Tibial nerve (tissue), 4 donors: ENCODE results near the gene CROCC2. TPM values are rescaled to one million over a fixed set of nuclear protein-coding genes. Genes with fewer than 3 reads are reported as not detected.

ENCODE experiments used
- DNase-seq, 2 donors: peaks; one replicate each; pipeline ENCODE4 v3.0.0-alpha.2; 2019; ENCODE audit warnings: low spot score in 2 of 2
- H3K27ac ChIP-seq, 4 donors: fragments of 200-600 bp; sonication (generic) in 3 of 4; one replicate each; pipeline ENCODE4 v1.5.1; 2017 to 2019; ENCODE audit warnings: mild to moderate bottlenecking in 1 of 4
- H3K27me3 ChIP-seq, 2 donors: fragments of 200-600 bp; sonication (generic) in 1 of 2; one replicate each; pipeline versions ENCODE4 v1.5.1 to v1.6.0; 2017 to 2019
- H3K36me3 ChIP-seq, 3 donors: fragments of 200-600 bp; sonication (generic); one replicate each; pipeline ENCODE4 v1.5.1; 2018 to 2019
- H3K4me1 ChIP-seq, 4 donors: fragments of 200-600 bp; sonication (generic) in 3 of 4; one replicate each; pipeline ENCODE4 v1.5.1; 2017 to 2019
- H3K4me3 ChIP-seq, 4 donors: fragments of 200-600 bp; sonication (generic) in 3 of 4; one replicate each; pipeline ENCODE4 v1.5.1; 2017 to 2019; ENCODE audit warnings: mild to moderate bottlenecking in 1 of 4, moderate library complexity in 1 of 4
- H3K9me3 ChIP-seq, 4 donors: fragments of 200-600 bp; sonication (generic) in 3 of 4; one replicate each; pipeline ENCODE4 v1.5.1; 2017 to 2019
- EP300 ChIP-seq, 2 donors: sonication (generic); formaldehyde crosslinking; IDR thresholded peaks; one replicate each; pipeline ENCODE4 v1.6.1; 2017; ENCODE audit warnings: antibody characterized with exemption in 2 of 2, mild to moderate bottlenecking in 1 of 2
- POLR2A ChIP-seq, 2 donors: fragments of 450-650 bp; IDR thresholded peaks; one replicate each; pipeline ENCODE4 v1.6.1; 2017; ENCODE audit warnings: antibody characterized with exemption in 2 of 2, mild to moderate bottlenecking in 2 of 2, moderate library complexity in 2 of 2
- WGBS, 2 donors: methylation state at CpG; one replicate each; pipeline ENCODE4 v1.1.5; 2018; 5-methylcytosine and 5-hydroxymethylcytosine counted together
- total RNA-seq, 4 donors: library from RNA; depleted of rRNA; stranded (reverse); fragments of >200 nt; gene quantifications; one replicate each; pipeline ENCODE4 v1.1.0, GENCODE V29; 2016
- TF ChIP-seq, protein P1 (sequence below), 5 experiments: fragments of 200-600 bp in 3 of 5; fragments of 450-650 bp in 2 of 5; sonication (generic) in 3 of 5; IDR thresholded peaks; one replicate each; pipeline ENCODE4 v1.5.1; 2016 to 2019; ENCODE audit warnings: antibody characterized with exemption in 5 of 5, mild to moderate bottlenecking in 3 of 5, moderate library complexity in 2 of 5

The CROCC2 gene
- total RNA-seq, 4 donors from 2014 or later, result 0.44 to 1.2 TPM; not detected in 2

DNA sequence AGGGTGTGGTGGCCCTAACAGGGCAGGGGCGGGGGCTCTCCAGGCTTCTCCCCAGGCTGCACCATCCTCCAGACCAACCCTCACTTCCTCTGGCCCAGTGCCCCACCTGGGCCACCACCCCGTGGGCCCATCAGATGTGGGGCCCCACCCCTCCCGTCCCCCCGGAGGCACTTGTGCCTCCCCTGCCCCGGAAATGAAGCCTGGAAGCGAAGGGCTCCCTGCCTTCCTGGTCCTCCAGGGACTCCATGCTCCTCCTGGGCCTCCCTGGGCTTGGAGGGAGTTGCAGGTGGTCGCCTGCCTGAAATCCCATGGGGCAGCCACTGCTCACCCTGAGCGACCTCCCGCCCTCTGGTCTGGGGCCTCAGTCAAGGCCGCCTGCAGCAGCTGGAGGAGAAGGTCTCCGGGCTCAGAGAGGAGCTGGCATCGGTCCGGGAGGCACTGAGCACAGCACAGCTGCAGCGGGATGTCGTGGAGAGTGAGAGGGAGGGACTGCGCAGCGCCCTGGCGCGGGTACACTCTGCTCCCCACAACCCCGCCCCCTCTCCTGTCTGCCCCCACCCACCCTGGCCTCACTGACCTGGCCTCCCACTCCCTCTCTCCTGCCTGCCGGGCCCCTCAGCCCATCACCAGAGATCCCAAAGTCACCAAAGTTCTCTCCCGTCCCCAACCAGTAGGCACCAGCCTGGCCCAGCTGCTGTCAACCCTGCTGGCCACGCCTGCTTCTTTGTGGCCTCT, 28.0 kb downstream of the CROCC2 start:
- Histone ChIP-seq H3K9me3 (peaks cover 0 to 31% (median 4%) of the 10 kb centered on the region in 4 donors), H3K4me3 (no peak overlapping the region), H3K27ac (no peak overlapping the region), H3K36me3 (no peaks in the 10 kb centered on the region), H3K27me3 (no peaks in the 10 kb centered on the region), H3K4me1 (no peaks in the 10 kb centered on the region)
- TF ChIP-seq, protein P1, sequence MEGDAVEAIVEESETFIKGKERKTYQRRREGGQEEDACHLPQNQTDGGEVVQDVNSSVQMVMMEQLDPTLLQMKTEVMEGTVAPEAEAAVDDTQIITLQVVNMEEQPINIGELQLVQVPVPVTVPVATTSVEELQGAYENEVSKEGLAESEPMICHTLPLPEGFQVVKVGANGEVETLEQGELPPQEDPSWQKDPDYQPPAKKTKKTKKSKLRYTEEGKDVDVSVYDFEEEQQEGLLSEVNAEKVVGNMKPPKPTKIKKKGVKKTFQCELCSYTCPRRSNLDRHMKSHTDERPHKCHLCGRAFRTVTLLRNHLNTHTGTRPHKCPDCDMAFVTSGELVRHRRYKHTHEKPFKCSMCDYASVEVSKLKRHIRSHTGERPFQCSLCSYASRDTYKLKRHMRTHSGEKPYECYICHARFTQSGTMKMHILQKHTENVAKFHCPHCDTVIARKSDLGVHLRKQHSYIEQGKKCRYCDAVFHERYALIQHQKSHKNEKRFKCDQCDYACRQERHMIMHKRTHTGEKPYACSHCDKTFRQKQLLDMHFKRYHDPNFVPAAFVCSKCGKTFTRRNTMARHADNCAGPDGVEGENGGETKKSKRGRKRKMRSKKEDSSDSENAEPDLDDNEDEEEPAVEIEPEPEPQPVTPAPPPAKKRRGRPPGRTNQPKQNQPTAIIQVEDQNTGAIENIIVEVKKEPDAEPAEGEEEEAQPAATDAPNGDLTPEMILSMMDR (IDR thresholded peaks at IDR 0.05), result no peak
- no peak for TF ChIP-seq EP300 (IDR thresholded peaks at IDR 0.05)
- TF ChIP-seq POLR2A (IDR thresholded peaks at IDR 0.05), result no peak
- peak in 1 of 2 donors; percentile 26 for DNase-seq
- WGBS, 2 donors, result 68 to 77% methylated on average over 20 to 22 of the region's 23 CpGs

- Histone ChIP-seq H3K27me3 (no peaks in the 10 kb centered on the region), H3K36me3 (no peaks in the 10 kb centered on the region), H3K9me3 (peaks cover 0 to 31% (median 4%) of the 10 kb centered on the region in 4 donors), H3K27ac (no peak overlapping the region), H3K4me3 (no peak overlapping the region), H3K4me1 (no peaks in the 10 kb centered on the region)
- TF ChIP-seq POLR2A (IDR thresholded peaks at IDR 0.05), result no peak
- TF ChIP-seq, protein P1 (IDR thresholded peaks at IDR 0.05), result no peak
- no peak for TF ChIP-seq EP300 (IDR thresholded peaks at IDR 0.05)
- WGBS, 2 donors, result 89 to 92% methylated on average over 3 to 12 of the region's 12 CpGs
- DNase-seq, result peak; percentile 3 to 10
Measured at GRCh38 chr2:240934701-240935102, 28.6 kb downstream of the CROCC2 start.

GRCh38 chr2:240935103-240935876, 29.2 kb downstream of the CROCC2 start:
- TF ChIP-seq EP300 (IDR thresholded peaks at IDR 0.05), result no peak
- TF ChIP-seq, protein P1 (IDR thresholded peaks at IDR 0.05), result no peak
- no peak for TF ChIP-seq POLR2A (IDR thresholded peaks at IDR 0.05)
- no peaks in the 10 kb centered on the region for H3K36me3 ChIP-seq
- WGBS, 2 donors, result 89 to 91% methylated on average over 20 to 24 of the region's 25 CpGs

GRCh38 chr2:240936106-240936505, 30.0 kb downstream of the CROCC2 start:
- Histone ChIP-seq H3K4me3 (no peak overlapping the region), H3K9me3 (peaks cover 0 to 31% (median 4%) of the 10 kb centered on the region in 4 donors), H3K27me3 (no peaks in the 10 kb centered on the region), H3K4me1 (no peaks in the 10 kb centered on the region), H3K36me3 (no peaks in the 10 kb centered on the region), H3K27ac (no peak overlapping the region)
- peak in 1 of 2 donors; percentile 6 for DNase-seq
- WGBS, 2 donors, result 90% methylated on average over 9 of the region's 9 CpGs
- TF ChIP-seq, protein P1 (IDR thresholded peaks at IDR 0.05), result no peak
- TF ChIP-seq POLR2A (IDR thresholded peaks at IDR 0.05), result no peak

More at GRCh38 chr2:240935103-240935876, 29.2 kb downstream of the CROCC2 start:
- Histone ChIP-seq H3K4me3 (no peak overlapping the region), H3K9me3 (peaks cover 0 to 31% (median 4%) of the 10 kb centered on the region in 4 donors), H3K27me3 (no peaks in the 10 kb centered on the region), H3K4me1 (no peaks in the 10 kb centered on the region), H3K27ac (no peak overlapping the region)
- peak in 1 of 2 donors; percentile 6 for DNase-seq

GRCh38 chr2:240946046-240946445, 39.9 kb downstream of the CROCC2 start:
- Histone ChIP-seq H3K27me3 (no peaks in the 10 kb centered on the region), H3K36me3 (no peaks in the 10 kb centered on the region), H3K9me3 (peaks cover 0 to 8% (median 0%) of the 10 kb centered on the region in 4 donors), H3K4me1 (no peaks in the 10 kb centered on the region), H3K4me3 (no peak overlapping the region), H3K27ac (no peak overlapping the region)
- WGBS, 2 donors, result 93 to 97% methylated on average over 7 of the region's 7 CpGs
- TF ChIP-seq, protein P1 (IDR thresholded peaks at IDR 0.05), result no peak
- TF ChIP-seq POLR2A (IDR thresholded peaks at IDR 0.05) (no peak), EP300 (IDR thresholded peaks at IDR 0.05) (no peak)
- peak in 1 of 2 donors; percentile 10 for DNase-seq
